DOHH2 (cell line): Measurements from ENCODE around the gene NAPEPLD.

Source experiments
- EZH2phosphoT487 ChIP-seq: fragments of 200-600 bp; sonication (generic); IDR thresholded peaks from 2 replicates; pipeline ENCODE4 v1.6.1; 2017; ENCODE audit warnings: borderline replicate concordance, mild to moderate bottlenecking, antibody characterized with exemption, low read length, moderate library complexity, mixed read lengths
- TF ChIP-seq, protein P1 (sequence below): fragments of 200-600 bp; sonication (generic); IDR thresholded peaks from one replicate; pipeline ENCODE4 v1.5.1; 2014; ENCODE audit warnings: antibody characterized with exemption, mild to moderate bottlenecking, low read depth, low read length; ENCODE audit not compliant: poor library complexity, severe bottlenecking

DNA sequence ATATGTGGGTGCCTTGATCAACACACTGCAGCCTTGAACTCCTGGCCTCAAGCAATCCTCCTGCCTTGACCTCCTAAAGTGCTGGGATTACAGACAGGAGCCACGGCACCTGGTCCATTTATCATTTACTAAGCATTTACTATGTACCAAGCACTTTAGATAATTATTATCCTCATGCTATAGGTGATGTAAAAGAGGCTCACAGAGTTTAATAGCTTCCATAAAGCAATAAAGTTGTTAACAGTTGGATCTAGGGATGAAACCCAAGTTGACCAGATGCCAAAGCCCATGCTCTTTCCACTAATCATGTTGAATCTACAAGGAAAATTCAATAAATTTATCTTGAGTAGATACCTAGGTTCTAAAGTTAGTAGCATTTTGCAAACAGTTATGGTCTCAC, 5.0 kb downstream of the NAPEPLD start:
- TF ChIP-seq, protein P1, sequence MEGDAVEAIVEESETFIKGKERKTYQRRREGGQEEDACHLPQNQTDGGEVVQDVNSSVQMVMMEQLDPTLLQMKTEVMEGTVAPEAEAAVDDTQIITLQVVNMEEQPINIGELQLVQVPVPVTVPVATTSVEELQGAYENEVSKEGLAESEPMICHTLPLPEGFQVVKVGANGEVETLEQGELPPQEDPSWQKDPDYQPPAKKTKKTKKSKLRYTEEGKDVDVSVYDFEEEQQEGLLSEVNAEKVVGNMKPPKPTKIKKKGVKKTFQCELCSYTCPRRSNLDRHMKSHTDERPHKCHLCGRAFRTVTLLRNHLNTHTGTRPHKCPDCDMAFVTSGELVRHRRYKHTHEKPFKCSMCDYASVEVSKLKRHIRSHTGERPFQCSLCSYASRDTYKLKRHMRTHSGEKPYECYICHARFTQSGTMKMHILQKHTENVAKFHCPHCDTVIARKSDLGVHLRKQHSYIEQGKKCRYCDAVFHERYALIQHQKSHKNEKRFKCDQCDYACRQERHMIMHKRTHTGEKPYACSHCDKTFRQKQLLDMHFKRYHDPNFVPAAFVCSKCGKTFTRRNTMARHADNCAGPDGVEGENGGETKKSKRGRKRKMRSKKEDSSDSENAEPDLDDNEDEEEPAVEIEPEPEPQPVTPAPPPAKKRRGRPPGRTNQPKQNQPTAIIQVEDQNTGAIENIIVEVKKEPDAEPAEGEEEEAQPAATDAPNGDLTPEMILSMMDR: no peak
- TF ChIP-seq EZH2phosphoT487: no peak
